ENCODE measurements around the gene CANT1. TPM values are rescaled to one million over a fixed set of nuclear protein-coding genes. Genes with fewer than 3 reads are reported as not detected.

Gene CANT1
- total and polyA plus RNA-seq, 2 of the 13 experiments (the other 11 are each of a cell fraction or from before 2014, with no cell fraction given) = 34.1 to 42.1 TPM

DNA sequence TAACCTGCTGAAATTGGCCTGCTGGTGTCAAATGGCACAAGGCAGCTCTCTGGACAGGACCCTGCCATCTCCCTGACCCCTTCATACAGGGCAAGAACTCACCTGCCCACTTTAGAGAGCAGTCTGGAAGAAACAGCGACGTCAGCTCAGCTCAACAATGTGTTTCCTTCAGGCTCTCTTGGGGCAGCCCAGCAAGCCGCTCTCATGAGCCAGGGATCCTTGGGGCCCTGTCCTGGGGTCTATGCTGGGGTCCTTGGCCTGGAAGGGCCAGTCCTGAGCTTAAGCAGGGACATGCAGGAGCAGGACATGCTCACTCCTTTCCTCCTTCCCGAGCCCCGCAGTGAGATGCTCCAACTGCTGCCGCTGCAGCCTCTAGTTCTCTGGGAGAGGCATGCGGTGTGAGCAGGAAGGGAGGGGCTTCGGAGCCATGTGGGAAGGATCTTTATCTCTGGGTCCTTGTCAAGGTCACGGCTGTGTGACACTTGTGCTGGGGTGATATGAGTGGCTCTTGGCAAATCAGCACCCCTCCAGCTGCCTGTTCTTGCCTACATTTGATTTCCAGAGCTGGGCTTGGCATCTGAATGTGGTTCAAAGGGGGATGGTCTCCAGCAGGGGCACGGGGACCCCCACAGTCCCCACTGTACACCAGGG lies 17.8 kb upstream of the CANT1 start (continued):
- TF ChIP-seq, protein P1, sequence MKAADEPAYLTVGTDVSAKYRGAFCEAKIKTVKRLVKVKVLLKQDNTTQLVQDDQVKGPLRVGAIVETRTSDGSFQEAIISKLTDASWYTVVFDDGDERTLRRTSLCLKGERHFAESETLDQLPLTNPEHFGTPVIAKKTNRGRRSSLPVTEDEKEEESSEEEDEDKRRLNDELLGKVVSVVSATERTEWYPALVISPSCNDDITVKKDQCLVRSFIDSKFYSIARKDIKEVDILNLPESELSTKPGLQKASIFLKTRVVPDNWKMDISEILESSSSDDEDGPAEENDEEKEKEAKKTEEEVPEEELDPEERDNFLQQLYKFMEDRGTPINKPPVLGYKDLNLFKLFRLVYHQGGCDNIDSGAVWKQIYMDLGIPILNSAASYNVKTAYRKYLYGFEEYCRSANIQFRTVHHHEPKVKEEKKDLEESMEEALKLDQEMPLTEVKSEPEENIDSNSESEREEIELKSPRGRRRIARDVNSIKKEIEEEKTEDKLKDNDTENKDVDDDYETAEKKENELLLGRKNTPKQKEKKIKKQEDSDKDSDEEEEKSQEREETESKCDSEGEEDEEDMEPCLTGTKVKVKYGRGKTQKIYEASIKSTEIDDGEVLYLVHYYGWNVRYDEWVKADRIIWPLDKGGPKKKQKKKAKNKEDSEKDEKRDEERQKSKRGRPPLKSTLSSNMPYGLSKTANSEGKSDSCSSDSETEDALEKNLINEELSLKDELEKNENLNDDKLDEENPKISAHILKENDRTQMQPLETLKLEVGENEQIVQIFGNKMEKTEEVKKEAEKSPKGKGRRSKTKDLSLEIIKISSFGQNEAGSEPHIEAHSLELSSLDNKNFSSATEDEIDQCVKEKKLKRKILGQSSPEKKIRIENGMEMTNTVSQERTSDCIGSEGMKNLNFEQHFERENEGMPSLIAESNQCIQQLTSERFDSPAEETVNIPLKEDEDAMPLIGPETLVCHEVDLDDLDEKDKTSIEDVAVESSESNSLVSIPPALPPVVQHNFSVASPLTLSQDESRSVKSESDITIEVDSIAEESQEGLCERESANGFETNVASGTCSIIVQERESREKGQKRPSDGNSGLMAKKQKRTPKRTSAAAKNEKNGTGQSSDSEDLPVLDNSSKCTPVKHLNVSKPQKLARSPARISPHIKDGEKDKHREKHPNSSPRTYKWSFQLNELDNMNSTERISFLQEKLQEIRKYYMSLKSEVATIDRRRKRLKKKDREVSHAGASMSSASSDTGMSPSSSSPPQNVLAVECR (CRISPR knock-in tag; IDR thresholded peaks at IDR 0.05; ENCODE audit: borderline replicate concordance) = no peak
- TF ChIP-seq MXD4 (CRISPR knock-in tag; IDR thresholded peaks at IDR 0.05) = peak; percentile 66; the same call in 1 of the 2 replicates
- TF ChIP-seq ZNF124 (CRISPR knock-in tag; IDR thresholded peaks at IDR 0.05) = no peak
- TF ChIP-seq, protein P2, sequence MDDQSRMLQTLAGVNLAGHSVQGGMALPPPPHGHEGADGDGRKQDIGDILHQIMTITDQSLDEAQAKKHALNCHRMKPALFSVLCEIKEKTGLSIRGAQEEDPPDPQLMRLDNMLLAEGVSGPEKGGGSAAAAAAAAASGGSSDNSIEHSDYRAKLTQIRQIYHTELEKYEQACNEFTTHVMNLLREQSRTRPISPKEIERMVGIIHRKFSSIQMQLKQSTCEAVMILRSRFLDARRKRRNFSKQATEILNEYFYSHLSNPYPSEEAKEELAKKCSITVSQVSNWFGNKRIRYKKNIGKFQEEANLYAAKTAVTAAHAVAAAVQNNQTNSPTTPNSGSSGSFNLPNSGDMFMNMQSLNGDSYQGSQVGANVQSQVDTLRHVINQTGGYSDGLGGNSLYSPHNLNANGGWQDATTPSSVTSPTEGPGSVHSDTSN (CRISPR knock-in tag; IDR thresholded peaks at IDR 0.05; ENCODE audit: borderline replicate concordance) = no peak
- TF ChIP-seq, protein P3, sequence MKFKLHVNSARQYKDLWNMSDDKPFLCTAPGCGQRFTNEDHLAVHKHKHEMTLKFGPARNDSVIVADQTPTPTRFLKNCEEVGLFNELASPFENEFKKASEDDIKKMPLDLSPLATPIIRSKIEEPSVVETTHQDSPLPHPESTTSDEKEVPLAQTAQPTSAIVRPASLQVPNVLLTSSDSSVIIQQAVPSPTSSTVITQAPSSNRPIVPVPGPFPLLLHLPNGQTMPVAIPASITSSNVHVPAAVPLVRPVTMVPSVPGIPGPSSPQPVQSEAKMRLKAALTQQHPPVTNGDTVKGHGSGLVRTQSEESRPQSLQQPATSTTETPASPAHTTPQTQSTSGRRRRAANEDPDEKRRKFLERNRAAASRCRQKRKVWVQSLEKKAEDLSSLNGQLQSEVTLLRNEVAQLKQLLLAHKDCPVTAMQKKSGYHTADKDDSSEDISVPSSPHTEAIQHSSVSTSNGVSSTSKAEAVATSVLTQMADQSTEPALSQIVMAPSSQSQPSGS (CRISPR knock-in tag; IDR thresholded peaks at IDR 0.05) = peak; percentile 14; the same call in 1 of the 2 replicates
- TF ChIP-seq ZFP82 (CRISPR knock-in tag; IDR thresholded peaks at IDR 0.05; ENCODE audit: borderline replicate concordance) = no peak
- 0 out of 2 replicates have a peak, but pooled peaks have one; percentile 33 for TF ChIP-seq MED1 (CRISPR knock-in tag; IDR thresholded peaks at IDR 0.05)
- no peak for TF ChIP-seq TCF12 (IDR thresholded peaks at IDR 0.05)
- TF ChIP-seq TCF12 (CRISPR knock-in tag; IDR thresholded peaks at IDR 0.05) = peak; percentile 79; the same call in 1 of the 2 replicates
- TF ChIP-seq, protein P4, sequence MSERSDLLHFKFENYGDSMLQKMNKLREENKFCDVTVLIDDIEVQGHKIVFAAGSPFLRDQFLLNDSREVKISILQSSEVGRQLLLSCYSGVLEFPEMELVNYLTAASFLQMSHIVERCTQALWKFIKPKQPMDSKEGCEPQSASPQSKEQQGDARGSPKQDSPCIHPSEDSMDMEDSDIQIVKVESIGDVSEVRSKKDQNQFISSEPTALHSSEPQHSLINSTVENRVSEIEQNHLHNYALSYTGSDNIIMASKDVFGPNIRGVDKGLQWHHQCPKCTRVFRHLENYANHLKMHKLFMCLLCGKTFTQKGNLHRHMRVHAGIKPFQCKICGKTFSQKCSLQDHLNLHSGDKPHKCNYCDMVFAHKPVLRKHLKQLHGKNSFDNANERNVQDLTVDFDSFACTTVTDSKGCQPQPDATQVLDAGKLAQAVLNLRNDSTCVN (CRISPR knock-in tag; IDR thresholded peaks at IDR 0.05; ENCODE audit: borderline replicate concordance) = peak; percentile 49; the same call in 1 of the 2 replicates
- TF ChIP-seq ZNF138 (CRISPR knock-in tag; IDR thresholded peaks at IDR 0.05; ENCODE audit: low read depth) = 0 out of 2 replicates have a peak, but pooled peaks have one; percentile 65
- 0 out of 2 replicates have a peak, but pooled peaks have one; percentile 29 for TF ChIP-seq NFYC (CRISPR knock-in tag; IDR thresholded peaks at IDR 0.05)
- TF ChIP-seq ZNF557 (CRISPR knock-in tag; IDR thresholded peaks at IDR 0.05) = no peak
- TF ChIP-seq, protein P5, sequence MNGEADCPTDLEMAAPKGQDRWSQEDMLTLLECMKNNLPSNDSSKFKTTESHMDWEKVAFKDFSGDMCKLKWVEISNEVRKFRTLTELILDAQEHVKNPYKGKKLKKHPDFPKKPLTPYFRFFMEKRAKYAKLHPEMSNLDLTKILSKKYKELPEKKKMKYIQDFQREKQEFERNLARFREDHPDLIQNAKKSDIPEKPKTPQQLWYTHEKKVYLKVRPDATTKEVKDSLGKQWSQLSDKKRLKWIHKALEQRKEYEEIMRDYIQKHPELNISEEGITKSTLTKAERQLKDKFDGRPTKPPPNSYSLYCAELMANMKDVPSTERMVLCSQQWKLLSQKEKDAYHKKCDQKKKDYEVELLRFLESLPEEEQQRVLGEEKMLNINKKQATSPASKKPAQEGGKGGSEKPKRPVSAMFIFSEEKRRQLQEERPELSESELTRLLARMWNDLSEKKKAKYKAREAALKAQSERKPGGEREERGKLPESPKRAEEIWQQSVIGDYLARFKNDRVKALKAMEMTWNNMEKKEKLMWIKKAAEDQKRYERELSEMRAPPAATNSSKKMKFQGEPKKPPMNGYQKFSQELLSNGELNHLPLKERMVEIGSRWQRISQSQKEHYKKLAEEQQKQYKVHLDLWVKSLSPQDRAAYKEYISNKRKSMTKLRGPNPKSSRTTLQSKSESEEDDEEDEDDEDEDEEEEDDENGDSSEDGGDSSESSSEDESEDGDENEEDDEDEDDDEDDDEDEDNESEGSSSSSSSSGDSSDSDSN (CRISPR knock-in tag; IDR thresholded peaks at IDR 0.05) = peak; percentile 52; the same call in 1 of the 2 replicates
- peak; percentile 88 for TF ChIP-seq SAP130 (CRISPR knock-in tag; IDR thresholded peaks at IDR 0.05; ENCODE audit: low read depth)
- peak; percentile 10; the same call in 1 of the 2 replicates for TF ChIP-seq KDM4B (CRISPR knock-in tag; IDR thresholded peaks at IDR 0.05)
